Inferior parietal cortex (tissue), 1 donor: ENCODE results near the gene TMCO4.

ENCODE experiments used
- DNase-seq: peaks from one replicate; pipeline ENCODE4 v3.0.0-alpha.2; 2016; ENCODE audit errors: extremely low spot score

The TMCO4 gene

DNA sequence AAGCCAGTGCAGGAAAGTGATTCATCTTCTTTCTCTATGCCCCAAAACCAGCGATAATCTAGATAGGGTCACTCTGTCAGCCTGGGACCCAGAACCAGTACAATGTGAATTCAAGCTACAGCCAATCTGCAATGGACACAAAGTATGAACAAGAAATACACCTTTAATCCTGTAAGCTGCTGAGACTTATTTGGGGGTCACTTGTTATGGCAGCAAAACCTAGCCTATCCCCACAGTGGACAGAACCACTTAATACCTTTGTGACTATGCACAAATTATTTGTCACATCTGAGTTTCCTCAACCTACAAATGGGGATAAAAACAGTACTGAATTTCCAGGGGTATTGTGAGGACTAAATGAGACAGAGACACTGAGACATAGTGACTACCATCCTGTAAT is 50.0 kb downstream of the TMCO4 start:
- DNase-seq = no peak

DNA sequence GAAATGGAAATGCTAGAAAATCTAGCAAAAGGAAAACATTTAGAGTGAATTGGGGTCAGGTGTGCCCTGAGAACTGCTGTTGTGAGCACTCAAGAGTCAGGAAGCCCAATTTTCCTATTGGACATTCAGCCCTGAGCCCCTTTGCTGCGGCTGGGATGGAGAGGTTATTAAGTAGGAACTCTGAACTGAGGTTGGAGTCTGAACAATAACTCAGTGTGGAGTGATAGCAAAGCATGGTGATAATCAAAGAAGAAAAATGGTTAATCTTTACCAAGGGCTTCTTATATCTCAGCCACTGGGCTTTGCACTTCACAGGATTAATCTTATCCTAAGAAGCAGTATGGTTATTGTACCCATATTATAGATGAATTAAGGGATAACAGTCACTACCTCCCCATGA is 52.0 kb downstream of the TMCO4 start:
- DNase-seq = no peak

- no peak for DNase-seq
Observed at GRCh38 chr1:19744886-19745285, 54.8 kb downstream of the TMCO4 start.

GRCh38 chr1:19744335-19744743 is 55.4 kb downstream of the TMCO4 start:
- DNase-seq = no peak

GRCh38 chr1:19743793-19744192 is 55.9 kb downstream of the TMCO4 start:
- DNase-seq = no peak

DNA sequence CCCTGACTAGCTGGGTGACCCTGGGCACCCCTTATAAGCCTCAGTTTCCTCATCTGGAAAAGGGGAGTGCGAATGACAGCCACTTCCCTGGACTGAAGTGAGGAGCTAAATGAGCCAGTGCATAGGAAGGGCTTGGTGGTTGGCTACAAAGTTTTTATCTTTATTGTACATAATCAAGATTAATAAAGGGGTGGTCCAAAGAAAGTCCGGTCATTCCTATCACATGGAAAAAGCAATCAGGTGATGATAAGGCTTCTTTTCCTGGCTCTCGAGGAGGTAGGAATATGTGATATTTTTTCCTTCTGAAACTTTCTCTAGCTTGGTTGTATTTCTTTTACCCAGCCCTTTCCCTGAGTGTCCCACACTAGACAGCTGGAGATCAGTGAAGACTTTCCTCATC is 56.5 kb downstream of the TMCO4 start:
- DNase-seq = no peak

- DNase-seq = no peak
Observed at GRCh38 chr1:19739628-19740027, 60.1 kb downstream of the TMCO4 start.

DNA sequence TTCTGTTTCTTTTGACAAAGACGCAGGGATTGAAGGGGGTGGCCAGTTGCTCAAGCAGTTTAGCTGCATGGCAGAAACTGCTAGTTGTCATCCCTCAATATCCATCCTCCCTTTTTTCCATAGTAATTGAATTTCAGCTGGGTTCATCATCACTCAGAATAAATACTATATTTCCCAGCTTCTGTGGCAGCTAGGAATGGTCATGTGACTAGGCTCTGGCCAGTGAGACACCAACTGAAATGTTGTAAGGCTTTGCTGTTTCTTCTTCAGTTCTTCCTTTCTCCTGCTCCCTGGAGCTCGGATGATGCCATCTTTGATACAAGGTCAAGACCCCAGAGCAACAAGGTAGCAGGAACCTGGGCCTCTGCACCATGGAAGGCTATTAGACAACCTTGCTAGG is 61.0 kb downstream of the TMCO4 start:
- DNase-seq = no peak

DNA sequence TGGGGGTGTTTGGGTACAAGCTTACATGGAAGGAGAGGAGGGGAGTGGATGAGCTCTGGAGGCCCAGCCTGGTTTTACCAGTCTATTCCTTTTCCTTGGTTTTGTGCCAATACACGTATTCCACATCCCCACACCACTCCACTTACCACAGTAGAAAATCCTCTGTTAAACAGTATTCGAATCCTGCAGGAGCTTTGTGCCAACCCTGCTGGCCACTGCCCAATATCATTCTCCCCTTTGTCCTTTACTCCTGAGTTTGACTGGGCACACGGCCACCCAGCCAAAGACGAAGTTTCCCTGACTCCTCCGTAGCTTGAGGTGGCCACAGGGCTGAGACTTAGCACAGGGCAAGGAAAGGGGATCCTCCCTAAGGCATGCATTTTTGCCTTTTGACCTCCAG is 61.6 kb downstream of the TMCO4 start:
- no peak for DNase-seq

DNA sequence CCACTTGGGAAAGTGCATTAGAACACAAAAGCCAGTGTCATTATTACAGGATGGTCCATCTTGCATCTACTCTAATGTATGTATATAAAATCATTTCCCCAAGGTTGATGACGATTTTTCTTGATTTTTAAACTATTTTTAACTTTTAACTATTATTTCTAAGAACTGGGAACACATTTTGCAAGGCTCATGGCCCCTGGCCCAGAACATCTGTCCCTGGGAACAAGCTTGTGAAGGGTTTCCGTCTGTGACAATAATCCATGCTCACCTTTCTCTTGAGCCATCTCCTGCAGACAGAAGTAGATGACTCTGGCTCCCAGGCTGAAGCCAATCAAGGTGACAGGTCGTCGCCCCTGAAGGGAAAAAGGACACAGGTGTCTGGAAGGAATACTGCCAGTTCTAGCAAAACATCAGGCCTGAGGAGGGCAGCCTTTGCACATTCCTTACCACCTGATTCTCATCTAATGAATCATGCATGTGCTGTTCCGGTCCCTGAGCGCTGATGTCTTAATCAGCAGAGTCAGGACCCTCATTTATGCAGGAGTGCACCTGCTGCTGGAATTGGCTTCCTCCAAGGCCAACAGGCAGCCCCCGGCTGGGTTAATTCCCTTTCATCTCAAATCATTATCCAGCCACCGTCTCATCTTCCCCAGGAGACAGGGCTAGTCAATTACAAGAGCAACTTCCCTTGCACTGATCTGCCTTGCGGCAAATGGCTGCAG is 62.5 kb downstream of the TMCO4 start:
- DNase-seq = no peak

DNA sequence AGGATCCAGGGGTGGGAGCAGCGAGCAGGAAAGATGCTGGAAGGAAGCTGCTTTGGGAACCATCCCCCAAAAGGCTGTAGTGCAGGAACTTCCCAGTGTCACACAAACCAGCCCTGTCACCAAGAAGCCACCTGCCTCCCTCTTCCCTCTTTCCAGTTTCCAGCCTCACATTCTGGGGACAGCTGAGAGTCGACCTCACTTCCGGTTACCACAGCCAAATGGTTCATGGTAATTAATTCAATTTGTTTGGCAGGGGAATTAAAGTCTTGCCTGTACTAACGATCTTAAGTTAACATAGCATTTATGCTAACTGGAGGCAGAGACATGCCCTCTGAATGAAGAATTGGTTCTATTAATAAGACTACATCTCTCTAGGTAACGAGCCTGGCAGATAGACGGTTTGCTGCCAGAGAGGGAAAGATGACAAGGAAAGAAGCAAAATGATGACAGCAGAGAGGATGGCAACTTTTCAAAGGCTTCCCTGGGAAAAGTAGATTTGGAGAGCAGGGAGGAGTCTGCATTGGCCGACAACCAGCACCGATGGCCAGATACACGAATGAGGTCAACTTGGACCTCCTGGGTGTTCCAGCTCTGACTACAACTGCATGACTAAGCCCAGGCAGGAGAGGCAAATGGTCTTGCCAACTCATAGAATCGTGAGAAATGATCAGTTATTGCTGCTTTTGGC is 64.1 kb downstream of the TMCO4 start:
- DNase-seq = peak; percentile 21

- DNase-seq = no peak
Observed at GRCh38 chr1:19734472-19734999, 65.2 kb downstream of the TMCO4 start.

DNA sequence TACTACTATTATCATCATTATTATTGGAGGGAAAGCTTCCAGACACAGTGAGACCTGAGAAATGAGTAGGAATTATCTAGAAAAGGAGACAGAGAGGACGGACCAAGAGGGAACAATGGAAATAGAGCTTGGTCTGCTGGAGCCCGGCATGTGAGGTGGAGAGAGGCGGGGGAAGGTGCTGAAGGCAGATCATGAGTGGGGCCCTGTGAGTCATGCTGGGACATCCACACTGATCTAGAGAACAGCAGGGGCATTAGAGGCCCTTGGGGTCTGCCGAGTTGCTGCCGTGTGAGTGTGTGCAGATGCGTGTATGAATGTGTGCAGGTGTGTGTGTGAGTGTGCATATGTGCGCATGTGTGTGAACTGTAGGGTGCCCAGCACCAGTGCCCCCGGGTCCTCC is 65.7 kb downstream of the TMCO4 start:
- DNase-seq = no peak

GRCh38 chr1:19733615-19734014 is 66.1 kb downstream of the TMCO4 start:
- DNase-seq = peak; percentile 39

DNA sequence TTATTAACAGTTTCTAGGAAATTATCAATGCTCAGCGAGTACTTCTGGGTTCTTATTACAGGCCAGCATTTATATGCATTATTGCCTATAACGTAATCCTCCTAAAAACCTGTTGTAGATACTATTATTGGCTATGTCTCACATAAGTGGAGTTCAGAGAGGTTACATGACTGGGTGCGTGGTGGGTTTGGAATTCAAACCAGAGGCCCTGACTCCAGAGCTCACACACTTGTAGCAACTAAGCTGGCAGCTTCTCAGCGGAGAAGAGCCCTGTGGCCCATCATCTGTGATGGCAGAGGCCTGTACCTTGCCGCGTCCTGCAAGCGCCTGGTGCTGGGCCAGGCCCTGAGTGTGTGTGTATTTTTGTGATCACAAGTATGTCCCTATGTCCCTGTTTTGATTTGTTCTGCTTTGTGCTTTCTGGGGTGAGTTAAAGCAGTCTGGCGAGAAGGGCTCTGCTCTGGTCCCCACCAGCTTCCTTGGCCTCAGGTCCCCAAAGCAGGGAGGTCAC is 68.3 kb downstream of the TMCO4 start:
- DNase-seq = no peak

DNA sequence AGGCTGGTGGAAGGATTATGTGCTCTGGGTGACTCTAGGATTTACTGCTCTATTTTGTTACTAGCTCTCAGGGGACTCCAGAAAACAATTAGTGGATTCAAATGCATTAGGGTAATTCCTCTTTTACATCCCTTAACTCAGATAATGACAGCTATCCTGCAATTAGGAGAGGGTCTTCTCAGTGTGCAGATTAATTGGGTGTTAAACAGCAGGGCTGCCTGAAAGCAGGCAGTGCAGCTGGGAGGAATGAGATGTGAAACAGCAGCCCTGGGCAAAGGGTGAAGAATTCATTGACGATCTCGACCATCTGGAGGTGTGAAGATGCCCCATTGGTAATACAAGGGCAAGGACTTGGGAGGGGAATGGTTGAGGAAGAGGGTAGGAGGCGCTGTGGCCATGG is 68.9 kb downstream of the TMCO4 start:
- no peak for DNase-seq

DNA sequence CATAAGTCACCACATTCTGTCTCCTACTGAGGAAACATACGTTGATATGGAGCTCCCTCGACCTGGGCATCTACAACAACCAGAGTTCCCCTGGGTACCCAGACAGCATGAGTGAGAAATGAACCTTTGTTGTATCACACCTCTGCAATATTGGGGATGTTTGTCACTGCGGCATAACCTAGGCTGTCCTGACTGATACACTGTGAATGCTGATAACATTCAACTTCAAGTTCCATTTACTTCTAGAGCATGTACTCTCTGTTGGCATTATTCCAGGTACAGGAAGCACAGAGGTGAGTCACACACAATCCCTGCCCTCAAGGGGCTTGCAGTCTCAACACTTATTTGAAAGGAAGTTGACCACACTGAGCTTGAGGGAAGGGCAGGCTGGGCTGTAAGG is 69.5 kb downstream of the TMCO4 start:
- no peak for DNase-seq

DNA sequence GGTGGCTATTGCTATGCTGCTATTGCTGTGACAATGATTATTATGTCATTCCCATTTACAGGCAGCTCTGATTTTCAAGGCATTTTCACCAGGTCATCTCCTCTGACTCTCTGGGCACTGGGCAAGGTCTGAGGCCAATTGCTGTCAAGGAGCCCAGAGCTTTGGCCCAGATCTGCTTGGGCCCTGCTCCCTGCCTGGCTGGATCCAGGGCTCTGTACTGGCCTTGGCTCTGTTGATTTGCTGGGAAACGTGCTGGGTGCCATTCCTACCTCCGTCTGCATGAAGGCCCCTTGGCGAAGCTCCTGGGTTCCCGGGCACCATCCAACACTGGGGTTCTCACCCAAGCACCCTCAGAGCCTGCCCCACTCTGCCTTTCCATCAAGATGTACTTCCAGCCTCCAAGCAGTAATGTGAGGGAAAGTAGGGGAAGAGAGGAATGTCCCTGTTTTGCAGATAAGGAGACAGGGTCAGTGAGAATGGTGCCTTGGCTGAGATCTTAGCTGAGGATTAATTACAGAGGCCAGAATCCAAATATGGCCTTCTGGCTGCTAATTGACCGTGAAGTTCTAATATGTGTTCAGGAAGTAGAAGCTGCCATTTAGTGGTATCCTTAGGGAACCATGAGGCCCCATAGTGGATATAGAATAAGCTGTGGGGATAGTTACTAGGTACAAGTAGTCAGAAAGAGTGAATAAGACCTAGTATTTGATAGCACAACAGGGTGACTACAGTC is 71.1 kb downstream of the TMCO4 start:
- no peak for DNase-seq

GRCh38 chr1:19725606-19726005 is 74.1 kb downstream of the TMCO4 start:
- no peak for DNase-seq

GRCh38 chr1:19723874-19724273 is 75.8 kb downstream of the TMCO4 start:
- DNase-seq = no peak

GRCh38 chr1:19720973-19721372 is 78.7 kb downstream of the TMCO4 start:
- no peak for DNase-seq

DNA sequence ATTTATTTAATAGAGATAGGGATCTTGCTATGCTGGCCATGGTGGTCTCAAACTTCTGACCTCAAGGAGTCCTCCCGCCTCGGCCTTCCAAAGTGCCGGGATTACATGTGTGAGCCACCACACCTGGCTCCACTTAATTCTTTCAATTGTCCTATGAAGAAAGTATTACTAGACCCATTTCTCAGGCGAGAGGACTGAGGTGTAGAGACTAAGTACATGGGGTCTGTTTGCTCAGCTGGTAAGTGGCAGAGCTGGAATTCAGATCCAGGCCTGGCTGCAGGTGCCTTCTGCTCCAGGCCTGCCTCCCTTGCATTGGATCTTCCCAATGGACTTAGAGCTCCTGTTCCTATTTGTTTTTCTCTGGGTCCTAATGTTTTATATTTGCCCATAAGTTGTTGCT is 79.5 kb downstream of the TMCO4 start:
- no peak for DNase-seq
